EH (cell line): ENCODE data around the gene ZNF292.
"Not testable (repeated sequence)": the region's sequence is repeated elsewhere in the genome, so short reads cannot be mapped to it uniquely, and the experiment has no call there.

ENCODE experiments used
- DNase-seq: peaks from one replicate; pipeline ENCODE4 v3.0.0-alpha.2; 2015; ENCODE audit warnings: low read depth

The ZNF292 gene

DNA sequence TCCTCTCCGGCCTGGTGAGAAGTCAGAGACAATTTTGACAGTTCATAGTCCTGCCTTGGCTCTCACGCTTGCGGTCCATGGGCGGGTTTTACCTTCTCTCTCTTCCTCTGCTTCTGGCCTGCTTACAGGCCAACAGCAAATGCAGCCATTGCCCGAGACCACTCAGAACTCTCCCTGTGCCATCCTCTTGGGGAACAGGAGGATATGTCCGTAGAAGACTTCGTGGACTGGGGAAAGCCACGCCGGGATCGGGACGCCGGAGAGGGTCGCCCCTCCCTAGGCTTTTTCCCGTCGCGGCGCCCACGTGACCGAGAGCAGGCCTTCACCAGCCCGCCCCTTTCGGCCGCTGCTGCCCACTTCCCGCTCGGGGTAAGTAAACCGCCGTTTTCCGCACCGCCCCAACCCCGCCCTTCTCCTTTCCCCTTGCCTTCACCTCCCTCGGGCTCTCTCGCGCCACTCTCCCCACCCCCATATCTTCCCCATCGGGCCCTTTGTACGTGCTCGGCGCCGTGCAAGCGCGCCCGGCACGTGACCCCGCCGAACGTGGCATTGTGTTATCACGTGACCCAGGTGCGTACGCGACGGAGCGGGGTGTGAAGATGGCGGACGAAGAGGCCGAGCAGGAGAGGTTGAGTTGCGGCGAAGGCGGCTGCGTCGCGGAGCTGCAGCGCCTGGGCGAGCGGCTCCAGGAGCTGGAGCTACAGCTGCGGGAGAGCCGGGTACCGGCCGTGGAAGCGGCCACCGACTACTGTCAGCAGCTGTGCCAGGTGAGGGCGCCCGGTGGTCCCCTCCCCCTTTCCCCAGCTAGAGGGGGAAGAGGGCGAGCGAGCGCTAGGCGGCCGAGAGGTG lies at the start of gene ZNF292:
ZNF292 (plus strand) TSS at position 573 of the 849 bp plus-strand sequence; CDS start at position 600, 27 bp downstream.
- DNase-seq: peak; percentile 98

DNA sequence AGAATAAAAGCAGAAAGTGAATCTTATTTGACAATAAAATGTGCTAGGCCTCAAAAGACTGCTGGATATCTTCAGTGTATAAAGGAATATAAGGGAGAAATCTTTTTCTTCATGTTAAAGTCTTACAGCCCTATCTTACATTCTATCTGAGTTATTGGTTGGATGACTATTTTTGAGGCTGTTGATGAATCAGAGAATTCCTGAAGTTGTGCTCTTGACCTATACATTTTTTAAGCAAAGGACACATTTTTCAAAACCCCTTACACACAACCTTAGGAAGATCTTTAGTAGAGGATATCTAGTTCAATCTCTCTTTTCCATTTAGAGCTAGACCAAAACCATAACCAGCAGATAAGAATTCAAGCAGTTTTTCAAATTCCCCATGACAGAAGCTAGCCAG lies 49.5 kb upstream of the ZNF292 start:
- DNase-seq: peak; percentile 88

DNA sequence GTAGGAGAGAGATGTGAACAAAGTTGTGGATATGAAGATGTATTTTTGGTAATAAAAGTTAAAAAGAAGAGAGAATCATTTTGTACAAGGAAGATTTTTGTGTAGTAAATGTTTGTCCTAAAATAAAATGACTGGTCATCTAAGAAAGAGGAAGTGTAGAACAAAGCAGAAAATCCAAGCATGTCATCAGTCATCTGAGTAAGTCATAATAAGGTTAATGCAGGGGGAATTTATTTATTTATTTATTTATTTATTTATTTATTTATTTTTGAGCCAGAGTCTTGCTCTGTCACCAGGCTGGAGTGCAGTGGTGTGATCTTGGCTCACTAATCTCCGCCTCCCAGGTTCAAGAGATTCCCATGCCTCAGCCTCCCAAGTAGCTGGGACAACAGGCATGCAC lies 44.7 kb upstream of the ZNF292 start:
- DNase-seq: no peak

DNA sequence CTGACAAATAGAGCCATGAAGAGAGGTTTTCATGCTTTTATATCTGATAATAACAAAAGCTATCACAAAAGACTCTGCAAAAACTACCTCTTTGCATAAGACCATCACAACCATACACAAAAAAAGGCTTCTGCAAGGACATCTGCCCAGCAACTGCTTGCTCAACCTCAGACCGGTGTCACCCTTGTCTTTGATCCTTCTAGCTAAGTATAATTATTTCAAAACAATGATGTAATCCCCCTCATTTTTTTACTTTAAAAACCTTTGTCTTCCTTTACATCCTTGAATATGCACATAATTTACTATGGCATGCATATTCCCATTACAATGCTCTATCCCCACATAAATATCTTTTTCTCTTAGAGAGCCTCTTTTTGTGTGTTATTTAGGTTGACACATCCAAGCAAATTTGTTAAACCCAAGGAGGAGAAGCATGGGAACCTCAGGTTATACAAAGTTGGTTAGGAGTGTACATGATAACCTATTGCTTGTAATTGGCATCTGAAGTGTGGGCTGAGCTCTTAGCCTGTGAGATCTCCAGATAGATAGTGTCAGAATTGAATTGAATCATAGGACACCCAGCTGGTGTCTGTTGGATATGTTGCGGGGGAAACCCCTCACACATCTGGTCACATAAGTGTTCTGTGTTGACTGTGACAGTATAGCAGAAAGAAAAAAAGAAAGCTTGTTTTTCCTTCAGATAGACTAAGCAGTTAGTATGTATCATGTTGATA lies 39.8 kb upstream of the ZNF292 start:
- DNase-seq: no peak

DNA sequence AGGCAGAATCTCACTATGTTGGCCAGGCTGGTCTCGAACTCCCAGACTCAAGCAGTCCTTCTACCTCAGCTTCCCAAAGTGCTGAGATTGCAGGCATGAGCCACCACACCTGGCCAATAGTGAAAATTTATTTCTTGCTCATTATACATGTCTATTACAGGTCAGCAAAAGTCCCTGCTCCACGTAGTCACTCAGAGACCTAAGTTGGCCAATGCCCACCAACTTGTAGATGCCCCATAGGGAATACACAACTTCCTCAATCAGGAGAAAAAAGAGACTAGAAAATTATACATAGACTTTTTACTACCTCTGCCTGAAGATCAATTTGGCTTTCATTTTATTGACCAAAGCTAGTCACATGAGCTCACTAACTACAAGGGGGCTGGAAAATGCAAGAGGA lies 38.4 kb upstream of the ZNF292 start:
- no peak for DNase-seq

DNA sequence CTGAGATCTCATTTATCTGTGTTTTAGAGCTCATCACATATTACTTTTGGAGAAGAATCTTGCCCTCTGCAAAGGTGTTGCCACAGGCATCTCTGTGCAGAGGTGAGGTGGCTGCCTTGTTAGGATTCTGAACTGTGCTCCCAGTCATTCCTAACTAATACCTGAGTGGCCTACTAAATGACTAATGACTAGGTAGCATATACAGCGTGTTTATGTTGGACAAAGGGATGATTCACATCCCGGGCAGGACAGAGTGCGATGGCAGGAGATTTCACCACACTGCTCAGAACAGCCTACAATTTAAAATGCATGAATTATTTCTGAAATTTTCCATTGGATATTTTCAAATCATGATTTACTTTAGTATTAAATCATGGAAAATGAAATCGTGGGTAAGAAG lies 37.3 kb upstream of the ZNF292 start:
- DNase-seq: no peak

DNA sequence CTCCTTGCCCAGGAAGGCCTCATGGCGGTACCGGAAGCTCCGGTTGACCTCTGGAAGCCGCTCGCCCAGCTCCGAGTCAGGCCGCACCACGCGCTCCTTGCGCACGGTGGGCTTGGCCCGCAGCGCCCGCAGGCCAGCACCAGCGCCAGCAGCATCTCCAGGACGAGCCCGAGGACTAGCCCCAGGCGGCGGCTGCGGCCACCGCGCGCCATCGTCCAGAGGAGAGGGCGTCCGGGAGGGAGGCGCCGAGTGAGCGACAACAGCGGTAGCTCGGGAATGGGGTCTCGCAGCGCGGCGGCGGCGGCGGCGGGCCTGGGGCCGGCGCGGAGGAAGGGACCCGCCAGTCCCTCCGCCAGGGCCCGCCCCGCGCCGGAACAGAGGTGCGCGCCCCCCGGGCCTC lies 32.9 kb upstream of the ZNF292 start:
- no peak for DNase-seq

DNA sequence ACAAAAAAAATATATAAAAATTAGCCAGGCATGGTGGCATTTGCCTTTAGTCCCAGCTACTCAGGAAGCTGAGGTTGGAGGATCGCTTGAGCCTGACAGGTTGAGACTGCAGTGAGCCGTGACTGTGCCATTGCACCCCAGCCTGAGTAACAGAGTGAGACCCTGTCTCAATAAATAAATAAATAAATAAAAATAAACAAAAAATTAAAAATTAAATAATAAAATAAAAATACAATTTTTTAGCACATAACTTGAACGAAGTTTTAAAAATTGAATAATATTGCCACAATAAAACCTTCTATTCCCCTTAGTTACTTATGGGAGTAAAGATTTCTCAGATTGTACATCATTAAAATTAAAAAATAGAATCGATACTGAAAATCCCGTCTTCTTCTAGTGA lies 31.3 kb upstream of the ZNF292 start:
- no peak for DNase-seq

DNA sequence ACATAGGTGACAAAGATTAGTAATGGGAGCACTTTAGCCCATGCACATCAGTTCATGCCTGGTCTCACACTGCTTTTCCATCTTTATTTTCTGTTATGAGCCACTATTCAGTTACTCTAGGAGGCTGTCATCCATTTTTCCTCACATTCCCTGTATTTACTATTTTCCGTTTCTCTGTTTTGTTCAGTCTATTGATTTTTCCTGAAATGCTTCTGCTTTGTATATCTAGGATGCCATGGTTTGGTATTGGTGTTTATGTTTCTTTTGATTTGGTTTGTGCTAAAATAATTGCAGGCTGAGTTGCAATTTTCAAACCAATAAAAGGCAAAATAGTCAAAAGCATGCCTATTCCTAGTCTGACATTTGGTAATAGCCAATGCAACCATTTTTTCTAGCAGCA lies 28.9 kb upstream of the ZNF292 start:
- DNase-seq: no peak

DNA sequence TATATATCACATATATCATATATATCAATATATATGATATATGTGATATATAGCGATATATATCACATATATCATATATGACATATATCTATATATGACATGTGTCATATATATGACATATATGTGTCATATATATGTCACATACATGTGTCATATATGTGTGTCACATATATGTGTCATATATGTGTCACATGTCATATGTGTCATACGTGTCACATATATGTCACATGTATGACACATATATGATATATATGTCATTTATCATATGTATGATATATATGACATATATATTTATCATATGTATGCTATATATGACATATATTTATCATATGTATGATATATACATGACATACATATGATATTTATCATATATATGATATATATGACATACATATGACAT lies 27.6 kb upstream of the ZNF292 start:
- no peak for DNase-seq

DNA sequence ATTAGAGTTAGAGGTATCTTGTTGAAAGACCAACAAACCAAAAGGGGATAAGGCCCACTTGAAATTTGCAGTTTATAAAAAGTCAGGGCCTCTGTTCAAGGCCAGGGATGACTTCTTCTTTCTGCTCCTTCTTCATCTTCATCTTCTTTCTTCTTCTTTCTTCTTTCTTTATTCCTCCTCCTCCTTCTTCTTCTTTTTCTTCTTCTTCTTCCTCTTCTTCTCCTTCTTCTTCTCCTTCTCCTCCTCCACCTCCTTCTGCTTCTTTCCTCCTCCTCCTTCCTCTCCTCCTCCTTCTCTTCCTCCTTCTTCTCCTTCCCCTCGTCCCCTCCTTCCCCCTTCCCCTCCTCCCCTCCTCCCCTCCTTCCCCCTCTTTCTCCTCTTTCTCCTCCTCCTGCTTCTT lies 18.4 kb upstream of the ZNF292 start:
- DNase-seq: no peak

DNA sequence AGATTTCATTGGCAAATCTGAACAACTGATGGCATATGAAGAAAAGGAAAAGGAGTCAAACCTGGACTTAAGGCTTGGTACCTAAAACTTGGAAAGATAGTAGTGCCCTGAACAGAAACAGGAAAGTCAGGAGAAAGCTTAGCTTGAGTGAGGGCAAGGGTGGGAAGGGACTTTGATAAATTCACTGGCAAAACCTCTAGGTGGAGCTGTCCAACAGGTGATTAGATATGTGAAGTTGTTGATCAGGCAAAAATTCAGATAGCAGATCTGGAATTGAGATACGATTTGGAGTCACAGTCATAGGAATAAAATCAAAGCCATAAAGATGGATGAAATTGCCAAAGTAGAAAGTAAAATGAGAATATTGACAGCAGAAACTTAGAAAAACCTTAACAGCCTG lies 16.1 kb upstream of the ZNF292 start:
- peak; percentile 69 for DNase-seq

DNA sequence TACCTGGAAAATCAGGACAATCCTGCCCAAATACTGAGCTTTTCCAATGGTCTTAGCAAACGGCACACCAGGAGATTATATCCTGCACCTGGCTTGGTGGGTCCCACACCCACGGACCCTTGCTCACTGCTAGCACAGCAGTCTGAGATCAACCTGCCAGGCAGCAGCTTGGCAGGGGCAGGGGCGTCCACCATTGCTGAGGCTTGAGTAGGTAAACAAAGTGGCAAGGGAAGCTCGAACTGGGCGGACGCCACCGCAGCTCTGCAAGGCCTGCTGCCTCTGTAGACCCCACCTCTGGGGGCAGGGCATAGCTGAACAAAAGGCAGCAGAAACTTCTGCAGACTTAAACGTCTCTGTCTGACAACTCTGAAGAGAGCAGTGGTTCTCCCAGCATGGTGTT lies 15.4 kb upstream of the ZNF292 start:
- not testable (repeated sequence) for DNase-seq

DNA sequence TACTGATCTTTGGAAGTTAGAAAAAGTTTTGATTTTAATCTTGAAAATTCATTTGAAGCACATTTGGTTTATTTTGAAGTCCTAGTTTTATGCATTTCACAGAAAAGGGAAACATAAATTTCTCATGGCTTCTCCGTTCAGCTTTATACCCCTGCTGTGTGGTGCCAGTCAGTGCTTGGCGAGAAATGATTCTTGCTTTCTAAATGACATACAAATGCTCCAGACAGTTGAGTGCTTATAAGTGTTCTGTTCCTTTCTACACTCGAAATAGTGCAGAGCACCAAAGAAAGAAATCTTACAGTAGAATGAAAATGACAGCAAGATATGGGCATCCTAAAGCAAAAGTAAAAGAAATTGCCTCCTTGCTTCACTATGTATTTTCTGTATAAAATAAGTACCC lies 9.0 kb upstream of the ZNF292 start:
- no peak for DNase-seq

DNA sequence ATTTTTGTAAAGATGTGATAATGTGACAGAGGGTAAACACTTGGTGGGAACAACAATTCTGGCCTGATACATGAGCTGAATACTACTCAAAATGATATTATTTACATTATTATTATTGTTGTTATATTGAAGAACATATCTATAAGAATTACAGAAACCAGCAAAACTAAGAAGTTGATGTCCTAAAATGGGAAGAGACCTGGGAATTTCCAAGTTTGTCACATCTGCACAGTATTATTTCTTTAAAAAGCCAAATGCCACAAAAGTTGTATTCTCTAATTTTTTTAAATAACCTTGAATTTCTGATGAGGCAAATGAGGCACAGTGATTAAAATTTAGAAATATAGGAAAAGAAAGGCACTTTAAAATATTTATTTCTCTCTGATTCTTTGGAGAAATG lies 5.0 kb upstream of the ZNF292 start:
- no peak for DNase-seq

DNA sequence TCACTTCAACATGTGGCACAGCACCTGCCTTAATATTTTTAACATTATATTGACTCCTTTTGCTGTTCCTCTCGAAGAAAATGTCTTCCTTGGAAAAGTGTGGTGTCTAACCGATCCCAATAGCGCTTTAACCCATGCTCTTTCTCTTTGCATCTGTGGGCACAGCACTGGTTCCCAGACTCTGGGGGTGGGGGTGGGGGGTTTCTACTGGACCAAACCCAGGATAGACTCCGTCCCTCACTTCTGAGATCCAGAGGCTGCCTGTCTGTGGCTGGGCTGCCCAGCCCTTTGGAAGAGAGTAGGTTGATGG lies 3.9 kb upstream of the ZNF292 start:
- DNase-seq: no peak

DNA sequence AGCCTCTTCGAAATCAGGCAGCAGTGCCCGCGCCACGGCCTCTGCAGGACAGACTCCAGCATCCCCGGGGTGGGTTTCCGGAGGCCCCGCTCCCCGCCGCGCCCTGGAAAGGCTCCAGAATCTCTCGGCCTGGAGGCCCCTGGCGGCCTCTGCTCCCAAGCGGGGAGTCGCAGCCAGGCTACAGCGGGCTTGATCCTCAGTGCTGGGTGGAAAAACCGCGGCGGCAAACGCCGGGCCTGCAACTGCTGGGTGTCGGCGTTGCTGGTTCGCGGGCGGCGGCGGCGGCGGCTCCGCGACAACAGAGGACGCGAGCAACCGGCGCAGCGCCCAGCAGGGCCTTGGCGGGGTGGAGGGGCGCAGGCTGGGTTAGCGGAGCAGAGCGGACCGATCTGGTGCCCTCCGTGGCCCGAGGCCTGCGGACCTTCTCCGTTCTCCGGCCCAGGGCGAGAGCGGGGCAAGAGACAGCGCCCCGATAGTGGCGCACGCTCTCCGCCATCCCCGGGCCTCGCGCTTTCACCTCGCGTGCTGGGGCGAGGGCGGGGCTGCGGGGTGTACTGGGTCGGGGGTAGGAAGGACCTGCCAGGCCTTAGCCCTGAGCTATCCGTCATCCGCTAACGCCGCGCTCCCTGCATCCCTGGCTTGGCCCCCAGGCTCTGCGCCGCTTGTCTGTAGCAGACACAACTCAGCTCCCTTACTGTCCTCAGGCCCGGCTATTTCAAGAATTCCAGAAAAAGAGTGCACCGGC lies 3.4 kb upstream of the ZNF292 start:
- peak; percentile 67 for DNase-seq

DNA sequence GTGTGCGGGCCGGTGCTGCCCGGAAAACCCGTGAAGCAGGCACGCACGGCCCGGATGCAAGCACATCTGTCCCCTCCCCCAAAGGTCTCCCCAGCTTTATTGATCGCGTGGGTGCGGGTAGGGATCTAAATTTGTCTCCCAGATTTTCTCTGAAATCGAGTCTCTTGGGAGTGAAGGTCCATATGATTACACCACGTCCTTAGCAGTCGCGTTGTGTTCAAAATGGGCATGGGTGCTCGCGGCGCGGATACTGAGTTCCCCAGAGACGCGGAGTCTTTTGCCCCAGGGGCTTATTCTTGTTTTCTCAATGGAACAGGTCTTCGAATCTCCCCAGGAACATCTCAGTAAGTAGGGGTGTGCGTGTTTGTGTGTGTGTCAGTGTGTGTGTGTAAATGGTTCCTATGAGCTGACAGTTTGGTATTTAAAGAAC lies 2.8 kb upstream of the ZNF292 start:
- peak; percentile 34 for DNase-seq

DNA sequence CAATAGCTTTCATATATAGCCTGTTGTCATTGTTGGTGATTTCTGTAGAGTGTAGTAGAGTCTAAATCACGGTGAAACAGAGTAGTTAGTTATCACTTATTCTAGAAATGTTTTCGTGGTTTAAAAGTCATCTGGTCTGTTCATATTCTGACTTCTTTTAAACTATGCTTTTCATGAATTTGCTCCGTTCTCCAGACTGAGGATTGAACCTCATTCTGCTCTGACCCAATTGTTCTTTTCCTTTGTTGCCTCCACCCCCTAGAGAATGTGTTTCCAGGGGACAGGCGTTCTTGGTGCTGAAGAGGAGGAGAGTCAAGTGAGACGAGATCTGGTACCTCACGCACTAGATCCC lies 748 bp upstream of the ZNF292 start:
- DNase-seq: no peak

DNA sequence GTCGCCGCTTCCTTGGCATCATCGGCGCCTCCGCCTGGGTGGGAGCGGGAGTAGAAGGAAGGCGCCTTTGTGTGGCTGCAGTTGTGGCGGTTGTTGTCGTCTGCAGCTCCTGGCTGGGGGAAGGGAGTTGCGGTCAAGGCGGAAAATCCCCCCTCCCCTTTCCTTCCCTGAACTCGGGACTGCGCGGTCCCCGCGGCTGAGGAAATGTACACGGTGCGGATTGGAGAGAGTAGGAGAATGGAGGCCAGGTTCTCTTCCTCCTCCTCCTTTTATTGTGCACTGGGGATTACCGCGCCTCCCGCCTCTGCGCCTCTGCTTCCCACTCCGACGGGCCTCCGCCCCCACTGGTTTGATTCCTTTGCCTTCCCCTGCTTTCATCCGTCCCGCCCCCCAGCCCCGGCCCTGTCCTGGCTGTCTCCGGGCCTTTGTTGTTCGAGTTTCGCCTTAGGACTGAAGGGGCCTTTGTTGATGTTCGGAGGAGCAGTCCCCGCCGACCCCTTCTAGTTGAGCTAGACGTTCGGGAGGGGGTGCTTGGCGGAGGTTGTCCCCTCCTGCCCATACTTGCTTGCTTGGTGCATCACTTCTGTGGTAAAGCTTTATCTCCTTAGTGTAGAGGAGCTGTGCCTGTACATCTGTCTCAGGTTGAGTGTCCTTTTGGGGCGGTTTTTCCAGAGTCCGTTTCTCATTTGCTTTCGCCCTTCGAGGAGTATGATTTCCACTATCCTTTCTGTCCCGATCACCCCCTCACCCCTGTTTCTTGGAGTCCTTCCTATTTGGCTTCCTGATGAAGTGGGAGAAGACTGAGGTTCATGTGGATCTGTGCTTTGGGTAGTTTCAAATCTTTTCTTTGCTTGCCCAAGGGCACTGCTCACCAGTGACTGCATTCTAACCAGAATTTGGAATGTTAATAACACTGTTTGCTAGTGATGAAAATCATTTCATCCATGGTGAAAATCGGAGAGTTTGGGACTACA lies 764 bp downstream of the ZNF292 start:
- DNase-seq: peak; percentile 71

DNA sequence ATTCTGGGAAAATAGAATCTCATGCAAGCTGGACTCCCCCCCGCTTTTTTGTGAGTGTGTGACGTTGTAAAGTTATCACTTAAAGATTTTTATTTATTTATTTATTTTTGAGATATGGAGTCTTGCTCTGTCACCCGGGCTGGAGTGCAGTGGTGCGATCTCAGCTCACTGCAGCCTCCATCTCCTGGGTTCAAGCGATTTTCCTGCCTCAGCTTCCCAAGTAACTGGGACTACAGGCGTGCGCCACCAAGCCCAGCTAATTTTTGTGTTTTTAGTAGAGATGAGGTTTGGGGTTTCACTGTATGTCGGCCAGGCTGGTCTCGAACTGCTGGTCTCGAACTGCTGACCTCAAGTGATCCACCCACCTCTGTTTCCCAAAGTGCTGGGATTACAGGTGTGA lies 2.2 kb downstream of the ZNF292 start:
- DNase-seq: not testable (repeated sequence)

DNA sequence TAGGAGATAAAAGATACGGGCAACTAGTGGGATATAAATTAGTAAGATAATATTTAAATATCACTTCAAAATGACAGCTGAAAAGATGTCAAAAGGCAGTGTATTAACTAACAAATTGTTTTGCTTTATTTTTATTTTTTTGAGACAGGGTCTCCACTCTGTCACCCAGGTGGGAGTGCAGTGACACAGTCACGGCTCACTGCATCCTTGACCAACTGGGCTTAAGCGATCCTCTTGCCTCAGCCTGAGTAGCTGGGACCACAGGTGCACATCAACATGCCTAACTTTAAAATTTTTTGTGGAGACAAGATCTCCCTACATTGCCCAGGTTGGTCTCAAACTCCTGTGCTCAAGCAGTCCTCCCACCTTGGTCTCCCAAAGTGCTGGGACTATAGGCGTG lies 5.9 kb downstream of the ZNF292 start:
- no peak for DNase-seq
